IPS DF 6.9 (cell line): ENCODE data around the gene PTGIR.

Experiments used
- DNase-seq: peaks from one replicate; pipeline ENCODE4 v3.0.0-alpha.2; 2013; ENCODE audit warnings: low read depth, low spot score
- H3K27ac ChIP-seq: one replicate; pipeline ENCODE4 v1.5.1; 2013; ENCODE audit warnings: low read length, control low read depth
- H3K27me3 ChIP-seq: 2 replicates; pipeline ENCODE4 v1.6.1; 2013; ENCODE audit warnings: mild to moderate bottlenecking, low read length; ENCODE audit not compliant: control insufficient read depth, insufficient read depth
- H3K36me3 ChIP-seq: 2 replicates; pipeline ENCODE4 v1.6.1; 2013; ENCODE audit warnings: low read length; ENCODE audit not compliant: control insufficient read depth, insufficient read depth
- H3K4me1 ChIP-seq: 2 replicates; pipeline ENCODE4 v1.6.1; 2013; ENCODE audit warnings: low read length; ENCODE audit not compliant: control insufficient read depth, insufficient read depth
- H3K4me3 ChIP-seq: 2 replicates; pipeline ENCODE4 v1.5.1; 2013; ENCODE audit warnings: mild to moderate bottlenecking, low read length
- H3K9me3 ChIP-seq: 2 replicates; pipeline ENCODE4 v1.6.1; 2013; ENCODE audit warnings: low read length, inconsistent platforms; ENCODE audit not compliant: control insufficient read depth, insufficient read depth
- WGBS: extraction: QIAGEN DNeasy Blood & Tissue Kit; methylation state at CpG from one replicate; pipeline ENCODE4 v1.1.7; 2013; ENCODE audit warnings: mixed read lengths, missing lambda C conversion rate; ENCODE audit not compliant: insufficient read length, insufficient coverage; 5-methylcytosine and 5-hydroxymethylcytosine counted together

PTGIR gene

GRCh38 chr19:46599716-46600373, 25.0 kb downstream of the PTGIR start:
- H3K9me3 ChIP-seq: no peaks in the 10 kb centered on the region
- peaks cover 3% of the 10 kb centered on the region for H3K4me1 ChIP-seq
- WGBS: no CpG with 5 or more reads among the region's 9 CpGs
- no peak for DNase-seq
- H3K27ac ChIP-seq: no peak overlapping the region
- H3K4me3 ChIP-seq: no peak overlapping the region; the same call in 1 of the 2 replicates
- no peaks in the 10 kb centered on the region for H3K36me3 ChIP-seq
- no peaks in the 10 kb centered on the region for H3K27me3 ChIP-seq

GRCh38 chr19:46598372-46598917, 26.4 kb downstream of the PTGIR start:
- WGBS: no CpG with 5 or more reads among the region's 4 CpGs
- Histone ChIP-seq H3K4me1 (peaks cover 3% of the 10 kb centered on the region), H3K27me3 (no peaks in the 10 kb centered on the region), H3K9me3 (no peaks in the 10 kb centered on the region), H3K27ac (no peak overlapping the region), H3K36me3 (no peaks in the 10 kb centered on the region), H3K4me3 (no peak overlapping the region)
- no peak for DNase-seq

GRCh38 chr19:46596008-46596407, 28.9 kb downstream of the PTGIR start:
- Histone ChIP-seq H3K36me3 (no peaks in the 10 kb centered on the region), H3K27me3 (no peaks in the 10 kb centered on the region), H3K9me3 (no peaks in the 10 kb centered on the region), H3K4me3 (no peak overlapping the region), H3K27ac (no peak overlapping the region), H3K4me1 (no peaks in the 10 kb centered on the region)
- DNase-seq: no peak
- WGBS: no CpG with 5 or more reads among the region's 6 CpGs

GRCh38 chr19:46591870-46592269, 33.0 kb downstream of the PTGIR start:
- Histone ChIP-seq H3K9me3 (no peaks in the 10 kb centered on the region), H3K27ac (no peak overlapping the region)
- no CpG with 5 or more reads among the region's 3 CpGs for WGBS

DNA sequence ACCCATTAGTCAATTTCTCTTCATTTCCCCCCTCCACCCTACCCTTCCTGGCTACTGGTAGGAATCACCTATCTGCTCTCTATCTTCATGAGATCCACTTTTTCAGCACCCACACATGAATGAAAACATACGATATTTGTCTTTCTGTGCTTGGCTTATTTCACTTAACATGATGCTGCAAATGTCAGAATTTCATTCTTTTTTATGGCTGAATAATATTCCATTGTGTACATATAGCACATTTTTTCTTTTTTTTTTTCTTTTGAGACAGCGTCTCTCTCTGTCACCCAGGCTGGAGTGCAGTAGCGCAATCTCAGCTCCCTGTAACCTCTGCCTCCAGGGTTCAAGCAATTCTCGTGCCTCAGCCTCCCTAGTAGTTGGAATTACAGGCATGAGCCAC, 33.6 kb downstream of the PTGIR start:
- H3K36me3 ChIP-seq: no peaks in the 10 kb centered on the region
- no peaks in the 10 kb centered on the region for H3K4me1 ChIP-seq
- no peak overlapping the region for H3K4me3 ChIP-seq
- no peaks in the 10 kb centered on the region for H3K9me3 ChIP-seq
- no peak overlapping the region for H3K27ac ChIP-seq
- no peak for DNase-seq
- no CpG with 5 or more reads among the region's 4 CpGs for WGBS
- H3K27me3 ChIP-seq: no peaks in the 10 kb centered on the region

More at GRCh38 chr19:46591870-46592269, 33.0 kb downstream of the PTGIR start:
- Histone ChIP-seq H3K4me3 (no peak overlapping the region), H3K27me3 (no peaks in the 10 kb centered on the region), H3K4me1 (no peaks in the 10 kb centered on the region), H3K36me3 (no peaks in the 10 kb centered on the region)
- no peak for DNase-seq

DNA sequence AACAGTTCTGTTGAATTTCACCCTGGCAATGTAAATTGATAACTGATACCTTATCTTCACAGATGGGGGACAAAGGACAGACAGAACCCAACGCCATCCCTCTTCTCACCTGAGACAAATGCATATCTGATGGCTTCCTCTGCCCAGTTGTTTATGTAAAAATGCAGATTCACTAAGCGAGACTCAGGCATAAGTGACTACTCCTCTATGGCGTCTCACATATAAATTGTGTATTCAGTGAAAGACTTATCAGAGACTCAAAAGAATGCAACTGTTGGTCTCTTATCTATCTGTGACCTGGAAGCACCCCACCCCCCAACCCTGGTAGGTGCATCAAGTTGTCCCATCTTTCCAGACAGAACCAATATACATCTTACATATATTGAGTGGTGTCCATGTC, 37.0 kb downstream of the PTGIR start:
- Histone ChIP-seq H3K27ac (no peak overlapping the region), H3K9me3 (no peaks in the 10 kb centered on the region), H3K27me3 (no peaks in the 10 kb centered on the region), H3K4me3 (no peak overlapping the region), H3K36me3 (no peaks in the 10 kb centered on the region), H3K4me1 (no peaks in the 10 kb centered on the region)
- DNase-seq: no peak
- no CpG with 5 or more reads among the region's 3 CpGs for WGBS

DNA sequence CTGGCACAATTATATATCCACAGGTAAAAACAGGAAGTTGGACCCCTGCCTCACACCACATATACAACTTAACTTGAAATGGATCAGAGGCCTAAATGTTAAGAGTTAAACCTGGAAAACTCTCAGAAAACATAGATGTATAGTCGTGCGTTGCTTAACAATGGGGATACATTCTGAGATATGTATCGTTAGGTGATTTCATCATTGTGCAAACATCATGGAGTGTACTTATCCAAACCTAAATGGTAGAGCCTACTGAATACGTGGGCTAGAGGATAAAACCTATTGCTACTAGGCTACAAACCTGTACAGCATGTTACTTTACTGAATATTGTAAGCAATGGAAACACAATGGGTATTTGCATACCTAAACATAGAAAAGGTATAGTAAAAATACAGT, 38.6 kb downstream of the PTGIR start:
- no peaks in the 10 kb centered on the region for H3K4me1 ChIP-seq
- no CpG with 5 or more reads among the region's 4 CpGs for WGBS
- no peak for DNase-seq
- no peaks in the 10 kb centered on the region for H3K36me3 ChIP-seq
- H3K27ac ChIP-seq: no peak overlapping the region
- no peaks in the 10 kb centered on the region for H3K27me3 ChIP-seq
- H3K4me3 ChIP-seq: no peak overlapping the region
- no peaks in the 10 kb centered on the region for H3K9me3 ChIP-seq

- Histone ChIP-seq H3K27ac (no peak overlapping the region), H3K4me3 (no peak overlapping the region), H3K9me3 (no peaks in the 10 kb centered on the region), H3K4me1 (no peaks in the 10 kb centered on the region), H3K36me3 (no peaks in the 10 kb centered on the region), H3K27me3 (no peaks in the 10 kb centered on the region)
- no peak for DNase-seq
- no CpG with 5 or more reads among the region's 1 CpG for WGBS
Observed at GRCh38 chr19:46585539-46585938, 39.4 kb downstream of the PTGIR start.

DNA sequence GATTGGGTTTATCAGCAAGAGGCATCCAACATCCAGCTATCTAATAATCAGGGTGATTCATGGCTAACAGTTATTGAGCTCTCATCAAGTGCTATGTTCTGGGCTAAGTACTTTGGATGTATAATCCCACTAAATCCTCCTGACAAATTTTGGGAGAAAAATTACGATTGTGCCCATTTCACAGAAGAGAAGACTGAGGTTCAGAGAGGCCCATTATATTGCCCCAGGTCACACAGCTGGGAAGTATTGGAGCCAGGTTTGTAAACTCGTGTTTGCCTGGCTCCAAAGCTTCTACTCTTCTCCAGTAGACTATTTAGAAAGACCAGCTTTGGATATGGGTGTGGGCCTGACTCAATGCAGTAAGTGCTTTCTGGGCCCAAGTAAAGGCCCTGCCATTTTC, 44.6 kb downstream of the PTGIR start:
- no CpG with 5 or more reads among the region's 2 CpGs for WGBS
- no peak overlapping the region for H3K4me3 ChIP-seq
- H3K27me3 ChIP-seq: no peaks in the 10 kb centered on the region
- no peaks in the 10 kb centered on the region for H3K36me3 ChIP-seq
- no peak overlapping the region for H3K27ac ChIP-seq
- no peaks in the 10 kb centered on the region for H3K9me3 ChIP-seq
- DNase-seq: no peak
- no peaks in the 10 kb centered on the region for H3K4me1 ChIP-seq

DNA sequence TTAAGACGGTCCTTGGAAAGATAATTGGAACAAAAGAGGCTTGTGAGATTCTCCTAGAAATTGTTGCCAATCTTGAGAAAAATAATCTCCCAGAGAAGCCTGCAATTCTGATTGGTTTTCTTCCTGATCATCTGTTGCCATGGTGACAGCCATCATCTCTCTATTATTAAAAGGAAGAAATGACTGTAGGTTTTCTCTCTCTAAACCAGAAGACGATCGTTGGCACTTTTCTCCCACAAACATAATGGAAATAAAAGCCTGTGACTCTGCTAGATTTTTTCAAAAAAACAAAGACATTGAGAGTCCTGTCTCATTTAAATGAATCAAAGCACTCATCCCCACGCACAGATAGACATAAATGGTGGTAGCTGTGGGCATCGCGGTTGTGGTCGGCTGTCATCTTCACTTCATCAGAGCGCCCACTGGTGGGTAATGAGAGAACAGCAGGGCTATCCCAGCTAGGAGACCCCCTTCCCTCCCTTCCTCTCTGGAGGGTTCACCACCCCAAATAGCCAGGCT, 45.5 kb downstream of the PTGIR start:
- Histone ChIP-seq H3K36me3 (no peaks in the 10 kb centered on the region), H3K4me1 (no peaks in the 10 kb centered on the region), H3K4me3 (no peak overlapping the region), H3K27me3 (no peaks in the 10 kb centered on the region), H3K27ac (no peak overlapping the region), H3K9me3 (no peaks in the 10 kb centered on the region)
- no CpG with 5 or more reads among the region's 8 CpGs for WGBS
- DNase-seq: no peak

DNA sequence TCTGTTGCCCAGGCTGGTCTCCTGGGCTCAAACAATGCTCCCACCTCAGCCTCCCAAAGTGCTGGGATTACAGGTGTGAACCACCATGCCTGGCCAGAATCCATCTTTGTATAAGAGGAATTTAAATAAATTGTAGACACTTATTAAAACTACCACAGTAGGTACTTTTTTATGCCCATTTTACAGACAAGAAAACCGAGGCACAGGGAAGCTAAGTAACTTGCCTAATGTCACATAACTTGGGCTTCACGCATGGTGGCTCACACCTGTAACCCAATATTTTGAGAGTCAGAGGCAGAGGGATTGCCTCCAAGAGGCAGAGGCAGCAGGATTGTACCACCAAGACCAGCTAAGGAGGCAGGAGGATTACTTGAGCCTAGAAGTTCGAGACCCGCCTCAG, 46.4 kb downstream of the PTGIR start:
- Histone ChIP-seq H3K27me3 (no peaks in the 10 kb centered on the region), H3K9me3 (no peaks in the 10 kb centered on the region), H3K36me3 (no peaks in the 10 kb centered on the region), H3K4me1 (no peaks in the 10 kb centered on the region), H3K4me3 (no peak overlapping the region), H3K27ac (no peak overlapping the region)
- no CpG with 5 or more reads among the region's 4 CpGs for WGBS
- no peak for DNase-seq
